Renal cortex interstitium (tissue), 3 donors: ENCODE results near the gene C9orf153. TPM values are rescaled to one million over a fixed set of nuclear protein-coding genes. Genes with fewer than 3 reads are reported as not detected.

Source experiments
- polyA plus RNA-seq, 3 donors: library from polyadenylated mRNA; unstranded; fragments of 120-200 nt; gene quantifications; one replicate each; pipeline ENCODE4 v1.2.1, GENCODE V29; 2013; ENCODE audit not compliant: insufficient read length in 3 of 3

C9orf153 gene
- polyA plus RNA-seq, 3 donors, result 0.06 to 0.22 (median 0.12) TPM

Other genes with a start within 250 kb of the C9orf153 start
- gene GOLM1, start 160.1 kb downstream of the C9orf153 start, polyA plus RNA-seq, result 100 to 1,000 TPM; 157 to 166 (median 160) TPM
- 10 to 100 TPM; 51.0 to 61.6 (median 56.3) TPM for gene ISCA1, start 22.9 kb upstream of the C9orf153 start, polyA plus RNA-seq
- gene TUT7, start 94.8 kb upstream of the C9orf153 start, polyA plus RNA-seq, result 10 to 100 TPM; 23.8 to 27.6 (median 24.7) TPM